SK-N-SH (cell line): Measurements from ENCODE around the gene MAP3K8. TPM values are rescaled to one million over a fixed set of nuclear protein-coding genes. Genes with fewer than 3 reads are reported as not detected.

Experiments used
- CTCF ChIA-PET: fragments of 300-600, 350-600 bp; formaldehyde crosslinking; extraction: SDS; loops from one replicate; lab custom pipeline; 2021; lab: Yijun Ruan, JAX
- POLR2A ChIA-PET: fragments of 350-600 bp; sonication (Branson Sonifier 250); formaldehyde crosslinking; extraction: SDS; loops from one replicate; lab custom pipeline; 2020; ENCODE audit warnings: antibody characterized with exemption, inconsistent platforms; lab: Yijun Ruan, JAX
- DNase-seq: peaks from one replicate; pipeline ENCODE4 v3.0.0; 2012
- H2AFZ ChIP-seq: fragments of 200-600 bp; sonication (generic); 2 replicates; pipeline ENCODE4 v1.8.1; 2016; ENCODE audit warnings: antibody characterized with exemption, mild to moderate bottlenecking, low read depth
- H3F3A ChIP-seq: fragments of 200-600 bp; sonication (generic); replicated peaks from 2 replicates; pipeline ENCODE3; 2016; ENCODE audit warnings: antibody characterized with exemption, mild to moderate bottlenecking; ENCODE audit not compliant: insufficient read depth
- H3K27ac ChIP-seq, 2 experiments: fragments of 200-500 bp in 1 of 2; fragments of 200-600 bp in 1 of 2; sonication (Bioruptor generic) in 1 of 2; sonication (generic), shearing (Covaris generic) in 1 of 2; 2 replicates each; pipeline versions ENCODE4 v1.5.1 to v1.6.1; 2014 to 2016; ENCODE audit warnings: low read depth in 2 of 2, inconsistent platforms in 1 of 2, low read length in 1 of 2, mild to moderate bottlenecking in 1 of 2, mixed read lengths in 1 of 2
- H3K27me3 ChIP-seq: fragments of 200-600 bp; sonication (generic), shearing (Covaris generic); 2 replicates; pipeline ENCODE4 v1.6.1; 2016; ENCODE audit warnings: mixed run types; ENCODE audit not compliant: insufficient read depth
- H3K36me3 ChIP-seq, 2 experiments: fragments of 200-500 bp in 1 of 2; fragments of 200-600 bp in 1 of 2; sonication (Bioruptor generic) in 1 of 2; sonication (generic) in 1 of 2; replicated peaks in 1 of 2; 2 replicates each; pipeline versions ENCODE3 to v1.5.1; 2014 to 2016; ENCODE audit warnings: low read length in 1 of 2, mild to moderate bottlenecking in 1 of 2; ENCODE audit not compliant: insufficient read depth in 2 of 2, control insufficient read depth in 1 of 2
- H3K4me1 ChIP-seq, 2 experiments: fragments of 200-500 bp in 1 of 2; fragments of 200-600 bp in 1 of 2; sonication (Bioruptor generic) in 1 of 2; sonication (generic), shearing (Covaris generic) in 1 of 2; 2 replicates each; pipeline versions ENCODE4 v1.5.1 to v1.6.1; 2014 to 2016; ENCODE audit warnings: low read depth in 1 of 2, low read length in 1 of 2, mixed run types in 1 of 2; ENCODE audit not compliant: insufficient read depth in 2 of 2, control insufficient read depth in 1 of 2
- H3K4me2 ChIP-seq: fragments of 200-600 bp; sonication (generic), shearing (Covaris generic); 2 replicates; pipeline ENCODE4 v1.6.1; 2017; ENCODE audit warnings: mixed run types
- H3K4me3 ChIP-seq, 2 experiments: fragments of 200-500 bp in 1 of 2; fragments of 200-600 bp in 1 of 2; sonication (Bioruptor generic) in 1 of 2; sonication (generic), shearing (Covaris generic) in 1 of 2; 2 replicates each; pipeline versions ENCODE4 v1.5.1 to v1.8.1; 2014 to 2016; ENCODE audit warnings: low read depth in 2 of 2, inconsistent platforms in 1 of 2, low read length in 1 of 2, mild to moderate bottlenecking in 1 of 2, mixed read lengths in 1 of 2, moderate library complexity in 1 of 2
- H3K79me2 ChIP-seq: fragments of 200-600 bp; sonication (generic); 2 replicates; pipeline ENCODE4 v1.8.1; 2017; ENCODE audit warnings: mild to moderate bottlenecking; ENCODE audit not compliant: insufficient read depth
- H3K9ac ChIP-seq: fragments of 200-600 bp; sonication (generic); 2 replicates; pipeline ENCODE4 v1.6.1; 2017; ENCODE audit warnings: mixed run types
- H3K9me2 ChIP-seq: fragments of 200-600 bp; sonication (generic); 2 replicates; pipeline ENCODE4 v1.6.1; 2017; ENCODE audit warnings: mixed run types
- H3K9me3 ChIP-seq: fragments of 200-600 bp; sonication (generic); 2 replicates; pipeline ENCODE4 v1.6.1; 2017; ENCODE audit warnings: mixed run types, mild to moderate bottlenecking, moderate library complexity
- H4K20me1 ChIP-seq: fragments of 200-600 bp; sonication (generic); 2 replicates; pipeline ENCODE4 v1.6.1; 2017; ENCODE audit warnings: mild to moderate bottlenecking, mixed run types; ENCODE audit not compliant: insufficient read depth
- CHD2 ChIP-seq: fragments of 150-350 bp; IDR thresholded peaks from 2 replicates; pipeline ENCODE4 v1.6.1; 2018; ENCODE audit warnings: low read length; ENCODE audit not compliant: partially characterized antibody
- EP300 ChIP-seq, 2 experiments: IDR thresholded peaks; 2 replicates each; pipeline versions ENCODE4 v1.4.0 to v1.6.1; 2012; ENCODE audit warnings: borderline replicate concordance in 1 of 2, low read depth in 1 of 2, low read length in 1 of 2
- EZH2phosphoT487 ChIP-seq: fragments of 200-600 bp; sonication (generic); IDR thresholded peaks from 2 replicates; pipeline ENCODE4 v1.6.1; 2017; ENCODE audit warnings: low read depth, mixed run types, mild to moderate bottlenecking, antibody characterized with exemption, moderate library complexity, borderline replicate concordance
- FOSL2 ChIP-seq: IDR thresholded peaks from 2 replicates; pipeline ENCODE4 v1.4.0; 2012; ENCODE audit warnings: low read depth, mild to moderate bottlenecking, moderate library complexity, borderline replicate concordance
- FOXJ3 ChIP-seq: sonication (generic); formaldehyde crosslinking; IDR thresholded peaks from 2 replicates; pipeline ENCODE4 v1.5.1; 2020; ENCODE audit warnings: mild to moderate bottlenecking, missing genetic modification reagents
- FOXM1 ChIP-seq: IDR thresholded peaks from 2 replicates; pipeline ENCODE4 v1.4.0; 2012; ENCODE audit warnings: low read depth, mild to moderate bottlenecking
- MXI1 ChIP-seq: IDR thresholded peaks from 2 replicates; pipeline ENCODE4 v1.6.1; 2012; ENCODE audit warnings: mild to moderate bottlenecking, low read depth, low read length, improper control_type of control experiment
- NFIC ChIP-seq: IDR thresholded peaks from 2 replicates; pipeline ENCODE4 v1.4.0; 2012; ENCODE audit warnings: borderline replicate concordance
- RAD21 ChIP-seq: IDR thresholded peaks from 2 replicates; pipeline ENCODE4 v1.6.1; 2012; ENCODE audit warnings: mild to moderate bottlenecking, low read length
- RXRA ChIP-seq: IDR thresholded peaks from 2 replicates; pipeline ENCODE4 v1.4.0; 2012; ENCODE audit warnings: low read depth, mild to moderate bottlenecking, borderline replicate concordance
- SIN3A ChIP-seq: IDR thresholded peaks from 2 replicates; pipeline ENCODE4 v1.6.1; 2012; ENCODE audit warnings: low read depth, mild to moderate bottlenecking, low read length, moderate library complexity, borderline replicate concordance
- SMC3 ChIP-seq: IDR thresholded peaks from 2 replicates; pipeline ENCODE4 v1.6.1; 2012; ENCODE audit warnings: low read depth, low read length, improper control_type of control experiment
- TAF1 ChIP-seq: IDR thresholded peaks from 2 replicates; pipeline ENCODE4 v1.6.1; 2012; ENCODE audit warnings: low read depth, mild to moderate bottlenecking, low read length, moderate library complexity, borderline replicate concordance
- TEAD4 ChIP-seq: IDR thresholded peaks from 2 replicates; pipeline ENCODE4 v1.4.0; 2012; ENCODE audit warnings: mild to moderate bottlenecking, borderline replicate concordance; ENCODE audit not compliant: insufficient read depth
- whole genome bisulfite sequencing: methylation state at CpG from one replicate; pipeline ENCODE4 v1.1.6; 2017; ENCODE audit warnings: low lambda C conversion rate; 5-methylcytosine and 5-hydroxymethylcytosine counted together
- polyA plus RNA-seq, 3 experiments: library from polyadenylated mRNA; depleted of rRNA; stranded (reverse); fragments of >200 nt; gene quantifications; 2 replicates each; pipeline ENCODE4 v1.2.3, GENCODE V29; 2012
- TF ChIP-seq, protein P1 (sequence below): IDR thresholded peaks from 2 replicates; pipeline ENCODE4 v1.6.1; 2012; ENCODE audit warnings: mild to moderate bottlenecking, low read depth, low read length, moderate library complexity
- TF ChIP-seq, protein P2 (sequence below): IDR thresholded peaks from 2 replicates; pipeline ENCODE4 v1.4.0; 2012; ENCODE audit warnings: low read depth
- TF ChIP-seq, protein P3 (sequence below): fragments of 150-350 bp; IDR thresholded peaks from 2 replicates; pipeline ENCODE4 v1.6.1; 2016; ENCODE audit warnings: mild to moderate bottlenecking, low read depth, low read length
- TF ChIP-seq, protein P4 (sequence below): fragments of 200-600 bp; sonication (generic); IDR thresholded peaks from 2 replicates; pipeline ENCODE4 v1.6.1; 2017; ENCODE audit warnings: antibody characterized with exemption, mild to moderate bottlenecking, moderate library complexity

The MAP3K8 gene
- polyA plus RNA-seq, 1 of the 3 experiments (the other 2 are of a cell fraction), result 3.7 TPM

DNA sequence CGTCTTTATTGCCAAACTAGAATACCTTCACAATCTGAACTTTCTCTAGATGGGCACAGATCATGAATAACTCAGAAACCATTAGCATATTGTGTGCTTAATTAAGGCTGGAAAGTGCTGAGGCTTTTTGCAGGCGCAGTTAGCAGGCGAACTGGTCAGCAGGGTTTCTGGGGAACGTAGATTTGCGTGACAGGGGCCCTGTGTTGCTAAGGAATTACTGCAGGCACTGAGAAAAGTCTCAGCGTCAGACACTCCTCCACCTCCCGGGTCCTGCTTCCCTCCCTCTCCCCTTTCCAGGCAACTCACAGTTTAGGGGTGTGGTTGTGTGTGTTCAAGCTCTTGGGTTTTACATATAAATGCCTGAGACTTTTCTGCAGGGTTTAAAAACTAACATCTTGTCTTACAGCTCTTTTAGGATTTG, 2.2 kb downstream of the MAP3K8 start:
- no peaks in the 10 kb centered on the region for H3K9me3 ChIP-seq
- ChIA-PET POLR2A (no interaction called here), CTCF (interaction anchor here (2.1 kb wide), 1 partner anchor 22 kb away, joined by 6 read pairs; no protein-coding TSS in a partner anchor)
- H3K4me2 ChIP-seq, result peak overlapping the region; percentile 92
- H3K4me1 ChIP-seq, result peaks cover 22 to 26% of the 10 kb centered on the region in 2 experiments; a peak in 3 of 4 replicates
- H3K36me3 ChIP-seq, result peaks cover 5 to 12% of the 10 kb centered on the region in 2 experiments
- peak overlapping the region; percentile 6 to 33; a peak in 2 of 4 replicates for H3K4me3 ChIP-seq
- WGBS, result 45% methylated on average over 7 of the region's 7 CpGs
- H4K20me1 ChIP-seq, result no peaks in the 10 kb centered on the region
- TF ChIP-seq, protein P1, sequence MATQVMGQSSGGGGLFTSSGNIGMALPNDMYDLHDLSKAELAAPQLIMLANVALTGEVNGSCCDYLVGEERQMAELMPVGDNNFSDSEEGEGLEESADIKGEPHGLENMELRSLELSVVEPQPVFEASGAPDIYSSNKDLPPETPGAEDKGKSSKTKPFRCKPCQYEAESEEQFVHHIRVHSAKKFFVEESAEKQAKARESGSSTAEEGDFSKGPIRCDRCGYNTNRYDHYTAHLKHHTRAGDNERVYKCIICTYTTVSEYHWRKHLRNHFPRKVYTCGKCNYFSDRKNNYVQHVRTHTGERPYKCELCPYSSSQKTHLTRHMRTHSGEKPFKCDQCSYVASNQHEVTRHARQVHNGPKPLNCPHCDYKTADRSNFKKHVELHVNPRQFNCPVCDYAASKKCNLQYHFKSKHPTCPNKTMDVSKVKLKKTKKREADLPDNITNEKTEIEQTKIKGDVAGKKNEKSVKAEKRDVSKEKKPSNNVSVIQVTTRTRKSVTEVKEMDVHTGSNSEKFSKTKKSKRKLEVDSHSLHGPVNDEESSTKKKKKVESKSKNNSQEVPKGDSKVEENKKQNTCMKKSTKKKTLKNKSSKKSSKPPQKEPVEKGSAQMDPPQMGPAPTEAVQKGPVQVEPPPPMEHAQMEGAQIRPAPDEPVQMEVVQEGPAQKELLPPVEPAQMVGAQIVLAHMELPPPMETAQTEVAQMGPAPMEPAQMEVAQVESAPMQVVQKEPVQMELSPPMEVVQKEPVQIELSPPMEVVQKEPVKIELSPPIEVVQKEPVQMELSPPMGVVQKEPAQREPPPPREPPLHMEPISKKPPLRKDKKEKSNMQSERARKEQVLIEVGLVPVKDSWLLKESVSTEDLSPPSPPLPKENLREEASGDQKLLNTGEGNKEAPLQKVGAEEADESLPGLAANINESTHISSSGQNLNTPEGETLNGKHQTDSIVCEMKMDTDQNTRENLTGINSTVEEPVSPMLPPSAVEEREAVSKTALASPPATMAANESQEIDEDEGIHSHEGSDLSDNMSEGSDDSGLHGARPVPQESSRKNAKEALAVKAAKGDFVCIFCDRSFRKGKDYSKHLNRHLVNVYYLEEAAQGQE, result no peak
- TF ChIP-seq, protein P2, sequence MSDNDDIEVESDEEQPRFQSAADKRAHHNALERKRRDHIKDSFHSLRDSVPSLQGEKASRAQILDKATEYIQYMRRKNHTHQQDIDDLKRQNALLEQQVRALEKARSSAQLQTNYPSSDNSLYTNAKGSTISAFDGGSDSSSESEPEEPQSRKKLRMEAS, result no peak
- TF ChIP-seq MXI1, result no peak
- no peak for TF ChIP-seq SIN3A
- no peak for TF ChIP-seq TAF1
- no peak for TF ChIP-seq EP300 (IDR thresholded peaks at IDR 0.05; ENCODE audit: borderline replicate concordance in 1 of 2, low read depth in 1 of 2, low read length in 1 of 2)
- TF ChIP-seq RXRA, result no peak
- no peak for TF ChIP-seq CHD2
- no peak for TF ChIP-seq NFIC
- no peak for TF ChIP-seq TEAD4
- no peak for TF ChIP-seq SMC3
- TF ChIP-seq, protein P3, sequence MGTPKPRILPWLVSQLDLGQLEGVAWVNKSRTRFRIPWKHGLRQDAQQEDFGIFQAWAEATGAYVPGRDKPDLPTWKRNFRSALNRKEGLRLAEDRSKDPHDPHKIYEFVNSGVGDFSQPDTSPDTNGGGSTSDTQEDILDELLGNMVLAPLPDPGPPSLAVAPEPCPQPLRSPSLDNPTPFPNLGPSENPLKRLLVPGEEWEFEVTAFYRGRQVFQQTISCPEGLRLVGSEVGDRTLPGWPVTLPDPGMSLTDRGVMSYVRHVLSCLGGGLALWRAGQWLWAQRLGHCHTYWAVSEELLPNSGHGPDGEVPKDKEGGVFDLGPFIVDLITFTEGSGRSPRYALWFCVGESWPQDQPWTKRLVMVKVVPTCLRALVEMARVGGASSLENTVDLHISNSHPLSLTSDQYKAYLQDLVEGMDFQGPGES, result no peak
- TF ChIP-seq FOXM1, result no peak
- no peak for TF ChIP-seq RAD21
- no peak for TF ChIP-seq FOXJ3 (CRISPR knock-in tag)
- no peak for TF ChIP-seq FOSL2
- TF ChIP-seq, protein P4, sequence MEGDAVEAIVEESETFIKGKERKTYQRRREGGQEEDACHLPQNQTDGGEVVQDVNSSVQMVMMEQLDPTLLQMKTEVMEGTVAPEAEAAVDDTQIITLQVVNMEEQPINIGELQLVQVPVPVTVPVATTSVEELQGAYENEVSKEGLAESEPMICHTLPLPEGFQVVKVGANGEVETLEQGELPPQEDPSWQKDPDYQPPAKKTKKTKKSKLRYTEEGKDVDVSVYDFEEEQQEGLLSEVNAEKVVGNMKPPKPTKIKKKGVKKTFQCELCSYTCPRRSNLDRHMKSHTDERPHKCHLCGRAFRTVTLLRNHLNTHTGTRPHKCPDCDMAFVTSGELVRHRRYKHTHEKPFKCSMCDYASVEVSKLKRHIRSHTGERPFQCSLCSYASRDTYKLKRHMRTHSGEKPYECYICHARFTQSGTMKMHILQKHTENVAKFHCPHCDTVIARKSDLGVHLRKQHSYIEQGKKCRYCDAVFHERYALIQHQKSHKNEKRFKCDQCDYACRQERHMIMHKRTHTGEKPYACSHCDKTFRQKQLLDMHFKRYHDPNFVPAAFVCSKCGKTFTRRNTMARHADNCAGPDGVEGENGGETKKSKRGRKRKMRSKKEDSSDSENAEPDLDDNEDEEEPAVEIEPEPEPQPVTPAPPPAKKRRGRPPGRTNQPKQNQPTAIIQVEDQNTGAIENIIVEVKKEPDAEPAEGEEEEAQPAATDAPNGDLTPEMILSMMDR, result no peak
- TF ChIP-seq EZH2phosphoT487, result no peak
- no peak overlapping the region for H2AFZ ChIP-seq
- H3K79me2 ChIP-seq, result peaks cover 32% of the 10 kb centered on the region
- peaks cover 23% of the 10 kb centered on the region for H3F3A ChIP-seq
- DNase-seq, result no peak
- peak overlapping the region in 1 of 2 experiments; percentile 64; a peak in 3 of 4 replicates for H3K27ac ChIP-seq
- no peaks in the 10 kb centered on the region for H3K9me2 ChIP-seq
- H3K9ac ChIP-seq, result peak overlapping the region; percentile 55; the same call in 1 of the 2 replicates
- H3K27me3 ChIP-seq, result no peaks in the 10 kb centered on the region
